Breast epithelium (tissue), 4 donors: ENCODE data around the gene AP5S1. TPM values are rescaled to one million over a fixed set of nuclear protein-coding genes. Genes with fewer than 3 reads are reported as not detected.
A peak's percentile ranks its signal among the peaks of the same experiment; 100 is the strongest.
"Not testable (repeated sequence)": the region's sequence is repeated elsewhere in the genome, so short reads cannot be mapped to it uniquely, and the experiment has no call there.

Experiments used
- DNase-seq, 2 donors: peaks; one replicate each; pipeline ENCODE4 v3.0.0-alpha.2; 2019; ENCODE audit warnings: low spot score in 2 of 2
- H3K27ac ChIP-seq, 2 donors: fragments of 200-600 bp; sonication (generic) in 1 of 2; one replicate each; pipeline ENCODE4 v1.5.1; 2016 to 2019; ENCODE audit warnings: mild to moderate bottlenecking in 1 of 2
- H3K27me3 ChIP-seq, 2 donors: fragments of 200-600 bp; sonication (generic) in 1 of 2; one replicate each; pipeline versions ENCODE4 v1.5.1 to v1.6.0; 2017 to 2019; ENCODE audit warnings: control low read depth in 1 of 2, mild to moderate bottlenecking in 1 of 2
- H3K36me3 ChIP-seq: fragments of 200-600 bp; one replicate; pipeline ENCODE4 v1.5.1; 2019
- H3K4me1 ChIP-seq, 2 donors: fragments of 200-600 bp; sonication (generic); one replicate each; pipeline ENCODE4 v1.5.1; 2016 to 2019; ENCODE audit warnings: control low read depth in 1 of 2
- H3K4me3 ChIP-seq, 3 donors: fragments of 200-600 bp; sonication (generic); 1 replicate in 2 of 3; 2 replicates in 1 of 3; pipeline ENCODE4 v1.5.1; 2016 to 2019; ENCODE audit warnings: mild to moderate bottlenecking in 3 of 3, moderate library complexity in 2 of 3
- H3K9me3 ChIP-seq, 2 donors: fragments of 200-600 bp; sonication (generic) in 1 of 2; one replicate each; pipeline ENCODE4 v1.5.1; 2016 to 2019; ENCODE audit warnings: control low read depth in 1 of 2
- POLR2A ChIP-seq: fragments of 450-650 bp; IDR thresholded peaks from one replicate; pipeline ENCODE4 v1.6.1; 2016; ENCODE audit warnings: antibody characterized with exemption, mild to moderate bottlenecking, moderate library complexity
- POLR2AphosphoS5 ChIP-seq, 3 donors: sonication (generic); formaldehyde crosslinking; IDR thresholded peaks; one replicate each; pipeline ENCODE4 v1.6.1; 2017; ENCODE audit warnings: antibody characterized with exemption in 3 of 3
- intact Hi-C: fragments of 100-400 bp; cut with DNase I; formaldehyde crosslinking; loops from one replicate; pipeline ENCODE4 v1.15.1; 2023; ENCODE audit warnings: low total_unique reads
- total RNA-seq, 3 donors: library from RNA; depleted of rRNA; stranded (reverse); fragments of >200 nt; gene quantifications; one replicate each; pipeline ENCODE4 v1.1.0, GENCODE V29; 2016
- TF ChIP-seq, protein P1 (sequence below), 3 donors: fragments of 450-650 bp; IDR thresholded peaks; one replicate each; pipeline ENCODE4 v1.5.1; 2016 to 2017; ENCODE audit warnings: antibody characterized with exemption in 3 of 3, mild to moderate bottlenecking in 3 of 3, moderate library complexity in 3 of 3

Gene AP5S1
- total RNA-seq, 3 donors from 2014 or later: 11.1 to 13.8 (median 11.8) TPM

DNA sequence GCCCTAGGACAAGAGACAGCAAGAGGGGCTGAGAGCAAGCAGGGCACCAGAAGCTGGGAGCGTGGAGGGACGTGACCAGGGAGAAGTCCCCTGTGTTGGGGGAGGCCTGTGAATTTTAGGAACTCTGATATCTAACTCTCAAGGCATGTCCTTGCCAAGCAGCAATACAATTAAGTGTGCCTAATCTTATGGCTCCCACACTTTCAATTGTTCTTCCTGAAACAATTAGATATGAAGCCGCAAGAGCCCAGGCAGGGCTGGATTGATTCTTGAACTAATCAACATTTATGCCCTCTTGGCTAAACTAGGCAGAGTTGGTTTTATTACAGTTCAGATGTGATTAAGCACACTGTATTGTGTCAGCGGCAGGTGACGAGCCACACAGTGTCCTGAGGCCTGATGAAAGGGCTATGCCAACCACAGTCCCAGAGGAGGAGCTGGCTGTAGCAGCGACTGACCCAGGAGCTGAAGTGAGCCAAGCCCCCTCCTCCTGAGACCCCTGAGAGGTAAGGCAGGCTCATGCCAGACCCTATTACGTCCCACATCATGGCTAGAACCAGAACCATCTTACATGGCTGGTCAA is 22.1 kb downstream of the AP5S1 start:
- peaks cover 0 to 5% of the 10 kb centered on the region in 2 donors for H3K4me1 ChIP-seq
- no peaks in the 10 kb centered on the region for H3K27me3 ChIP-seq
- H3K27ac ChIP-seq: no peak overlapping the region
- H3K9me3 ChIP-seq: no peaks in the 10 kb centered on the region
- no peak for DNase-seq
- no peaks in the 10 kb centered on the region for H3K36me3 ChIP-seq
- intact Hi-C loops: no loop called here
- TF ChIP-seq POLR2A: no peak
- no peak for TF ChIP-seq POLR2AphosphoS5 (IDR thresholded peaks at IDR 0.05)
- TF ChIP-seq, protein P1, sequence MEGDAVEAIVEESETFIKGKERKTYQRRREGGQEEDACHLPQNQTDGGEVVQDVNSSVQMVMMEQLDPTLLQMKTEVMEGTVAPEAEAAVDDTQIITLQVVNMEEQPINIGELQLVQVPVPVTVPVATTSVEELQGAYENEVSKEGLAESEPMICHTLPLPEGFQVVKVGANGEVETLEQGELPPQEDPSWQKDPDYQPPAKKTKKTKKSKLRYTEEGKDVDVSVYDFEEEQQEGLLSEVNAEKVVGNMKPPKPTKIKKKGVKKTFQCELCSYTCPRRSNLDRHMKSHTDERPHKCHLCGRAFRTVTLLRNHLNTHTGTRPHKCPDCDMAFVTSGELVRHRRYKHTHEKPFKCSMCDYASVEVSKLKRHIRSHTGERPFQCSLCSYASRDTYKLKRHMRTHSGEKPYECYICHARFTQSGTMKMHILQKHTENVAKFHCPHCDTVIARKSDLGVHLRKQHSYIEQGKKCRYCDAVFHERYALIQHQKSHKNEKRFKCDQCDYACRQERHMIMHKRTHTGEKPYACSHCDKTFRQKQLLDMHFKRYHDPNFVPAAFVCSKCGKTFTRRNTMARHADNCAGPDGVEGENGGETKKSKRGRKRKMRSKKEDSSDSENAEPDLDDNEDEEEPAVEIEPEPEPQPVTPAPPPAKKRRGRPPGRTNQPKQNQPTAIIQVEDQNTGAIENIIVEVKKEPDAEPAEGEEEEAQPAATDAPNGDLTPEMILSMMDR (IDR thresholded peaks at IDR 0.05): no peak
- H3K4me3 ChIP-seq: no peak overlapping the region

DNA sequence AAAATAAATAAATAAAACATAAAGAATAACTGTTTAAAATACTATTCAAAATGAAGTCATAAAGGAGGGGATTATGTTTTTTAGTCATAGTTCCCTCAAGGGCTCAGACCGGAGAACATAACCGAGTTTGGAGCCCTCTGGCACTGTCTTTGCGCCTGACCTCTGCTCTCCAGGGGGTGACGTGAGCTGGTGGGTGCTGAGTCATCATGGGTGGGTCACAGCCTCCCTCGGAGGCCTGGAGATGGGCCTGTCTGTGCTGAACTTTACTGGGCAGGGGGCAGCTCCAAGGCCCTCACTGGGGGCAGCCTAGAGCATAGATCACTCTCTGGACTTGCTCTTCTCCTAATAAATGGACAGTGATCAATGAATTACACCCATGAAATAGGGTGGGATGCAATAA is 23.1 kb downstream of the AP5S1 start:
- no peak overlapping the region for H3K4me3 ChIP-seq

DNA sequence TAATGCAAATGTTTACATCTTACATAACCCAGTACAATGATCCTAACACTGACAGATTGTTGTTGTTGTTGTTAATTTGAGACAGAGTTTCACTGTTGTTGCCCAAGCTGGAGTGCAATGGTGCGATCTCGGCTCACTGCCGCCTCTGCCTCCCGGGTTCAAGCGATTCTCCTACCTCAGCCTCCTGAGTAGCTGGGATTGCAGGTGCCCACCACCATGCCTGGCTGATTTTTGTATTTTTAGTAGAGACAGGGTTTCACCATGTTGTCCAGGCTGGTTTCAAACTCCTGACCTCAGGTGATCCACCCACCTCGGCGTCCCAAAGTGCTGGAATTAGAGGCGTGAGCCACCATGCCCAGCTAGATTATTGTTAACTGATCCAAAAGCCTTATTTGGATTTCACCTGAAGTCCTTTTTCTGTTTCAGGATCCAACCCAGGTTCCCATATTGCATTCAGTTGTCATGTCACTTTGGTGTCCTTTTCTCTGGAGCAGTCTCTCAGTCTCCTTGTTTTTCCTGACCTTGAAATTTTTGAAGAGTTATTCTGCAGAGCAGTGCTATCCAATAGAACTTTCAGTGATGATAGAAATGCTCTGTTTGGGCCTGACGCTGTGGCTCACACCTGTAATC is 23.8 kb downstream of the AP5S1 start:
- intact Hi-C loops, DNase-seq, H3K27me3 ChIP-seq, H3K27ac ChIP-seq, H3K4me3 ChIP-seq, H3K36me3 ChIP-seq, H3K9me3 ChIP-seq: not testable (repeated sequence)
- H3K4me1 ChIP-seq: peaks cover 0 to 13% of the 10 kb centered on the region in 2 donors

More for the DNA sequence above, 23.1 kb downstream of the AP5S1 start:
- intact Hi-C loops: no loop called here
- H3K27me3 ChIP-seq: no peaks in the 10 kb centered on the region
- peaks cover 0 to 13% of the 10 kb centered on the region in 2 donors for H3K4me1 ChIP-seq
- no peaks in the 10 kb centered on the region for H3K36me3 ChIP-seq
- H3K27ac ChIP-seq: no peak overlapping the region
- no peak for DNase-seq
- H3K9me3 ChIP-seq: no peaks in the 10 kb centered on the region
- TF ChIP-seq POLR2A: no peak
- TF ChIP-seq POLR2AphosphoS5 (IDR thresholded peaks at IDR 0.05): no peak

DNA sequence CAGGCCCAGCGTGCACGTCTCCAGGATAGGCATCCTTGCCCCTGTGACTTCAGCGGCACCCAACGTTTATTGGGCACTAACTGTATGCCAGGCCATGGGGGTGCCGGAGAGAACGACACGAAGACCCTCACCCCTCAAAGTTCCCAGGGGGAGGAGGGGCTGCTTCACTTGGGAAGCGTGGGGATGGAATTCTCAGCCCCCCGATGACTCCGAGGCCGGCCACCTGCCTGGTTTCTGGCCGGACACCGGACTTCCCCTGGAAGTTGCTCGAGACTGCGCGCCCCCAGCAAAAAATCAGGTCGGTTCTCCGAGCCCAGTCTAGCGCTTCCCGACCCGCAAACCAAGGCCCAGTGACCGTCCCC is 26.0 kb downstream of the AP5S1 start:
- H3K9me3 ChIP-seq: no peaks in the 10 kb centered on the region
- peak in 1 of 2 donors; percentile 82 for DNase-seq
- H3K4me1 ChIP-seq: peaks cover 0 to 13% of the 10 kb centered on the region in 2 donors
- peak overlapping the region; percentile 83 to 98 (median 89) for H3K4me3 ChIP-seq
- H3K36me3 ChIP-seq: no peaks in the 10 kb centered on the region
- no peak for TF ChIP-seq POLR2A
- TF ChIP-seq, protein P1 (IDR thresholded peaks at IDR 0.05): peak in 1 of 3 donors; percentile 7
- TF ChIP-seq POLR2AphosphoS5 (IDR thresholded peaks at IDR 0.05): no peak
- H3K27me3 ChIP-seq: no peaks in the 10 kb centered on the region
- intact Hi-C loops: no loop called here
- H3K27ac ChIP-seq: peak overlapping the region; percentile 92 to 95

DNA sequence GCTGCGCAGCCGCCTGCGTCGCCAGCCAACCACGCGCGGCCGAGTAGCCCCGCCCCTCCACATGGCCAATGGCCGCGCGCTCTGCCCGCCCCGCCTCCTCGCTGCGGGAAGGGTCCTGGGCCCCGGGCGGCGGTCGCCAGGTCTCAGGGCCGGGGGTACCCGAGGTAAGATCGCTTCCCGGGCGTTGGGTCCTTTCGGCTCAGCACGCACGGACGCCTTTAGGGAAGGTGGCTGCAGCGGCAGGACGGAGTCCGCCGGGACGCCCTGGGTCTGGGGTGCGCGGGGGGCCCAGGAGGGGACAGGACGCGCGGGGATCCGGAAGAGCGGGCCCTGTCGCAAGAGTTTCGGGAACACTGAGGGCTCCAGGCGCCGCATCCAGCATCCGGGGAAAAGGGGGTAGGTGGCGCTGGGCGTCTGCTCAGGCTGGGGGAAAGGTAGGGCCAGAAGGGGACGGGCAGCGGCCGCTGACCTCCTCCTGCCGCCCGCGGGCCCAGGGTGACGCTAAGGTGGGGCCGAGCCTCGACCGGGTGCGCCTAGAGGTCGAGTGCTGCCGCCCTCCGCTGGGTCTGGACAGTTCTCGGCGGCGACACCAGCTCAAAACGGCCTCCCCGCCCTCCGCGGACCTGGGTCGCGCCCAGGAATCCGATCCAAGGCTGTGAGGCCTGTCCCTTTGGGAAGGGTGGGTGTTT is 26.5 kb downstream of the AP5S1 start, which contains the start of gene MAVS:
Gene MAVS (plus strand): TSS at position 95 of the 689 bp plus-strand sequence. CDS start 7,791 bp downstream, outside the sequence.
- no peaks in the 10 kb centered on the region for H3K27me3 ChIP-seq

More for the DNA sequence above, 26.5 kb downstream of the AP5S1 start, which contains the start of gene MAVS:
- intact Hi-C loops: no loop called here
- no peaks in the 10 kb centered on the region for H3K36me3 ChIP-seq
- peak within 1 kb of the TSS; percentile 92 to 95 for H3K27ac ChIP-seq
- peak; percentile 45 for TF ChIP-seq POLR2A
- peak; percentile 71 to 86 (median 84) for TF ChIP-seq POLR2AphosphoS5 (IDR thresholded peaks at IDR 0.05)
- TF ChIP-seq, protein P1 (IDR thresholded peaks at IDR 0.05): peak in 1 of 3 donors; percentile 9
- peak; percentile 28 to 88 for DNase-seq
- H3K4me1 ChIP-seq: peaks cover 0 to 13% of the 10 kb centered on the region in 2 donors
- peak within 1 kb of the TSS; percentile 83 to 98 (median 89) for H3K4me3 ChIP-seq
- no peaks in the 10 kb centered on the region for H3K9me3 ChIP-seq
